ENCODE results near the gene LMBR1L.
"Not testable (repeated sequence)": the region's sequence is repeated elsewhere in the genome, so short reads cannot be mapped to it uniquely, and the experiment has no call there.

Gene LMBR1L
- long read RNA-seq, donor 1, transcript LMBR1L-221 (2 exons, 874 nt), result major isoform, 7 of 13 reads
- long read RNA-seq, donor 1, partial matches to known transcripts, result 0 of 13 reads
- long read RNA-seq, donor 1, other reads (novel, unspliced or antisense), result 0 of 13 reads
- long read RNA-seq, donor 2, partial matches to known transcripts, result 0 of 3 reads
- long read RNA-seq, donor 2, other reads (novel, unspliced or antisense), result 0 of 3 reads
- long read RNA-seq, donor 3, partial matches to known transcripts, result 0 of 5 reads
- long read RNA-seq, donor 3, other reads (novel, unspliced or antisense), result 0 of 5 reads
- long read RNA-seq, donor 4, transcript LMBR1L-221 (2 exons, 874 nt), result major isoform, 7 of 17 reads
- long read RNA-seq, donor 4, partial matches to known transcripts, result 5 of 17 reads
- long read RNA-seq, donor 4, other reads (novel, unspliced or antisense), result 0 of 17 reads
- long read RNA-seq, donor 5, partial matches to known transcripts, result 9 of 11 reads
- long read RNA-seq, donor 5, other reads (novel, unspliced or antisense), result 0 of 11 reads
- long read RNA-seq, donor 6, partial matches to known transcripts, result 0 of 5 reads
- long read RNA-seq, donor 6, other reads (novel, unspliced or antisense), result 0 of 5 reads
- long read RNA-seq, donor 7, transcript LMBR1L-221 (2 exons, 874 nt), result major isoform, 7 of 12 reads
- long read RNA-seq, donor 7, transcript LMBR1L-201 (17 exons, 2,934 nt), result minor isoform, 5 of 12 reads
- long read RNA-seq, donor 7, partial matches to known transcripts, result 0 of 12 reads
- long read RNA-seq, donor 7, other reads (novel, unspliced or antisense), result 0 of 12 reads
- long read RNA-seq, donor 8, partial matches to known transcripts, result 0 of 4 reads
- long read RNA-seq, donor 8, other reads (novel, unspliced or antisense), result 0 of 4 reads

GRCh38 chr12:49110464-49111155 lies at the start of gene LMBR1L:
Gene LMBR1L (minus strand): TSS chr12:49110847. CDS start chr12:49110555, 292 bp downstream.
- DNase-seq, result peak; percentile 94

GRCh38 chr12:49160399-49160798 lies 49.8 kb upstream of the LMBR1L start:
- no peak for DNase-seq

- no peak for DNase-seq
Measured at GRCh38 chr12:49154221-49154620, 43.6 kb upstream of the LMBR1L start.

GRCh38 chr12:49147384-49147783 lies 36.7 kb upstream of the LMBR1L start:
- DNase-seq, result no peak

- no peak for DNase-seq
Measured at GRCh38 chr12:49146406-49146805, 35.8 kb upstream of the LMBR1L start.

- no peak for DNase-seq
Measured at GRCh38 chr12:49144384-49144783, 33.7 kb upstream of the LMBR1L start.

- DNase-seq, result no peak
Measured at GRCh38 chr12:49138999-49139398, 28.4 kb upstream of the LMBR1L start.

- no peak for DNase-seq
Measured at GRCh38 chr12:49138587-49138986, 27.9 kb upstream of the LMBR1L start.

- DNase-seq, result no peak
Measured at GRCh38 chr12:49137476-49137875, 26.8 kb upstream of the LMBR1L start.

GRCh38 chr12:49136997-49137396 lies 26.4 kb upstream of the LMBR1L start:
- not testable (repeated sequence) for DNase-seq

GRCh38 chr12:49133590-49133989 lies 22.9 kb upstream of the LMBR1L start:
- no peak for DNase-seq

- no peak for DNase-seq
Measured at GRCh38 chr12:49133014-49133413, 22.4 kb upstream of the LMBR1L start.

- no peak for DNase-seq
Measured at GRCh38 chr12:49131894-49132461, 21.3 kb upstream of the LMBR1L start.

- no peak for DNase-seq
Measured at GRCh38 chr12:49131051-49131893, 20.6 kb upstream of the LMBR1L start, which contains the start of gene TUBA1B. Gene TUBA1B (minus strand): TSS chr12:49131395. CDS start chr12:49131300, 95 bp downstream.

GRCh38 chr12:49130151-49131050 lies 19.8 kb upstream of the LMBR1L start:
- peak; percentile 93 for DNase-seq

- DNase-seq, result no peak
Measured at GRCh38 chr12:49129332-49130150, 18.9 kb upstream of the LMBR1L start.

GRCh38 chr12:49127971-49128370 lies 17.3 kb upstream of the LMBR1L start:
- DNase-seq, result not testable (repeated sequence)

- no peak for DNase-seq
Measured at GRCh38 chr12:49126852-49127763, 16.5 kb upstream of the LMBR1L start.

Measured in right kidney (tissue), 9 donors.